Activated T-cell treated with anti-CD3 and anti-CD28 coated beads for 4 hours (primary cell): ENCODE data around the gene KCNIP1.

Experiments used
- DNase-seq: peaks from one replicate; pipeline ENCODE4 v3.0.0-alpha.2; 2020

KCNIP1 gene

GRCh38 chr5:170483701-170484458, 19.9 kb upstream of the KCNIP1 start:
- peak; percentile 3 for DNase-seq

- no peak for DNase-seq
Observed at GRCh38 chr5:170484459-170484831, 19.4 kb upstream of the KCNIP1 start.

- no peak for DNase-seq
Observed at GRCh38 chr5:170484847-170485615, 18.8 kb upstream of the KCNIP1 start.

GRCh38 chr5:170485616-170485911, 18.3 kb upstream of the KCNIP1 start:
- DNase-seq = no peak

- DNase-seq = no peak
Observed at GRCh38 chr5:170486371-170486770, 17.4 kb upstream of the KCNIP1 start.

GRCh38 chr5:170488570-170488969, 15.2 kb upstream of the KCNIP1 start:
- DNase-seq = no peak

- DNase-seq = no peak
Observed at GRCh38 chr5:170489199-170489598, 14.6 kb upstream of the KCNIP1 start.

- DNase-seq = no peak
Observed at GRCh38 chr5:170490381-170490780, 13.4 kb upstream of the KCNIP1 start.

GRCh38 chr5:170491479-170491878, 12.3 kb upstream of the KCNIP1 start:
- no peak for DNase-seq

GRCh38 chr5:170493028-170493820, 10.6 kb upstream of the KCNIP1 start:
- no peak for DNase-seq

GRCh38 chr5:170494041-170494440, 9.8 kb upstream of the KCNIP1 start:
- no peak for DNase-seq

GRCh38 chr5:170495825-170496661, 7.8 kb upstream of the KCNIP1 start:
- no peak for DNase-seq

GRCh38 chr5:170496662-170497028, 7.2 kb upstream of the KCNIP1 start:
- no peak for DNase-seq

GRCh38 chr5:170497311-170498038, 6.3 kb upstream of the KCNIP1 start:
- DNase-seq = no peak

- DNase-seq = no peak
Observed at GRCh38 chr5:170498811-170499351, 4.9 kb upstream of the KCNIP1 start.

GRCh38 chr5:170499621-170500020, 4.2 kb upstream of the KCNIP1 start:
- no peak for DNase-seq

GRCh38 chr5:170501361-170501760, 2.5 kb upstream of the KCNIP1 start:
- DNase-seq = no peak

GRCh38 chr5:170501931-170502330, 1.9 kb upstream of the KCNIP1 start:
- no peak for DNase-seq

GRCh38 chr5:170504616-170505266, 921 bp downstream of the KCNIP1 start:
- no peak for DNase-seq

GRCh38 chr5:170508036-170508435, 4.2 kb downstream of the KCNIP1 start:
- no peak for DNase-seq

GRCh38 chr5:170508660-170509347, 5.0 kb downstream of the KCNIP1 start:
- no peak for DNase-seq
